ENCODE data around the gene NEO1. TPM values are rescaled to one million over a fixed set of nuclear protein-coding genes. Genes with fewer than 3 reads are reported as not detected.

NEO1 gene
- total RNA-seq, 1 donor from 2014 or later: 26.6 TPM

- no peaks in the 10 kb centered on the region for H3K36me3 ChIP-seq (ENCODE audit: control insufficient read depth, insufficient read depth, low read length)
- TF ChIP-seq CTCF (IDR thresholded peaks at IDR 0.05; ENCODE audit: insufficient read depth, low read length, poor library complexity, severe bottlenecking): no peak
- H3K4me3 ChIP-seq (ENCODE audit: low read depth, low read length): no peak overlapping the region
These were observed 288.4 kb downstream of the NEO1 start for GRCh38 chr15:73340502-73341192.

GRCh38 chr15:73341886-73342600 is 289.8 kb downstream of the NEO1 start:
- Histone ChIP-seq H3K36me3 (ENCODE audit: control insufficient read depth, insufficient read depth, low read length) (no peaks in the 10 kb centered on the region), H3K27me3 (ENCODE audit: control insufficient read depth, insufficient read depth, low read length) (peaks cover 2% of the 10 kb centered on the region), H3K4me3 (ENCODE audit: low read depth, low read length) (no peak overlapping the region)
- no peak for DNase-seq (ENCODE audit: low read depth)
- TF ChIP-seq CTCF (IDR thresholded peaks at IDR 0.05; ENCODE audit: insufficient read depth, low read length, poor library complexity, severe bottlenecking): no peak

More at GRCh38 chr15:73340502-73341192, 288.4 kb downstream of the NEO1 start:
- H3K27me3 ChIP-seq (ENCODE audit: control insufficient read depth, insufficient read depth, low read length): no peaks in the 10 kb centered on the region
- no peak for DNase-seq (ENCODE audit: low read depth)

- TF ChIP-seq CTCF (IDR thresholded peaks at IDR 0.05; ENCODE audit: insufficient read depth, low read length, poor library complexity, severe bottlenecking): no peak
- H3K27me3 ChIP-seq (ENCODE audit: control insufficient read depth, insufficient read depth, low read length): peaks cover 2% of the 10 kb centered on the region
- DNase-seq (ENCODE audit: low read depth): no peak
- no peak overlapping the region for H3K4me3 ChIP-seq (ENCODE audit: low read depth, low read length)
- no peaks in the 10 kb centered on the region for H3K36me3 ChIP-seq (ENCODE audit: control insufficient read depth, insufficient read depth, low read length)
These were observed 291.8 kb downstream of the NEO1 start for GRCh38 chr15:73344056-73344455.

- TF ChIP-seq CTCF (IDR thresholded peaks at IDR 0.05; ENCODE audit: insufficient read depth, low read length, poor library complexity, severe bottlenecking): no peak
- H3K27me3 ChIP-seq (ENCODE audit: control insufficient read depth, insufficient read depth, low read length): peaks cover 2% of the 10 kb centered on the region
- no peak overlapping the region for H3K4me3 ChIP-seq (ENCODE audit: low read depth, low read length)
- DNase-seq (ENCODE audit: low read depth): no peak
- no peaks in the 10 kb centered on the region for H3K36me3 ChIP-seq (ENCODE audit: control insufficient read depth, insufficient read depth, low read length)
These were observed 293.4 kb downstream of the NEO1 start for GRCh38 chr15:73345658-73346057.

GRCh38 chr15:73346735-73347312 is 294.6 kb downstream of the NEO1 start:
- no peak for TF ChIP-seq CTCF (IDR thresholded peaks at IDR 0.05; ENCODE audit: insufficient read depth, low read length, poor library complexity, severe bottlenecking)
- peak; percentile 26 for DNase-seq (ENCODE audit: low read depth)
- H3K4me3 ChIP-seq (ENCODE audit: low read depth, low read length): no peak overlapping the region
- H3K36me3 ChIP-seq (ENCODE audit: control insufficient read depth, insufficient read depth, low read length): no peaks in the 10 kb centered on the region
- peaks cover 2% of the 10 kb centered on the region for H3K27me3 ChIP-seq (ENCODE audit: control insufficient read depth, insufficient read depth, low read length)
